Keratinocyte (primary cell): ENCODE data around the gene FAM43B. TPM values are rescaled to one million over a fixed set of nuclear protein-coding genes. Genes with fewer than 3 reads are reported as not detected.

ENCODE experiments used
- DNase-seq: peaks from one replicate; pipeline ENCODE4 v3.0.0-alpha.2; 2011; ENCODE audit warnings: low read depth, missing footprints, low spot score
- FAIRE-seq: peaks from 2 replicates; lab custom pipeline; 2011; peaks lifted over from hg19 to GRCh38; lab: Jason Lieb, UNC
- H2AFZ ChIP-seq: 2 replicates; pipeline ENCODE4 v1.6.0; 2012; ENCODE audit warnings: low read length, control low read depth, inconsistent platforms; ENCODE audit not compliant: control insufficient read depth
- H3K27ac ChIP-seq: 2 replicates; pipeline ENCODE4 v1.5.1; 2011; ENCODE audit warnings: low read length; ENCODE audit not compliant: control insufficient read depth, insufficient read depth
- H3K27me3 ChIP-seq: 3 replicates; pipeline ENCODE4 v1.6.0; 2011; ENCODE audit warnings: low read length; ENCODE audit not compliant: control insufficient read depth, insufficient read depth; ENCODE audit errors: extremely low read depth
- H3K36me3 ChIP-seq, 2 experiments: 2 replicates in 1 of 2; 3 replicates in 1 of 2; pipeline ENCODE4 v1.5.1; 2011; ENCODE audit warnings: low read length in 2 of 2, mild to moderate bottlenecking in 1 of 2; ENCODE audit not compliant: control insufficient read depth in 2 of 2, insufficient read depth in 2 of 2; ENCODE audit errors: extremely low read depth in 1 of 2
- H3K4me1 ChIP-seq: 3 replicates; pipeline ENCODE4 v1.5.1; 2011; ENCODE audit warnings: low read length; ENCODE audit not compliant: control insufficient read depth, insufficient read depth; ENCODE audit errors: extremely low read depth
- H3K4me2 ChIP-seq: 3 replicates; pipeline ENCODE4 v1.6.0; 2011; ENCODE audit warnings: low read depth, low read length; ENCODE audit not compliant: control insufficient read depth, insufficient read depth; ENCODE audit errors: extremely low read depth
- H3K4me3 ChIP-seq, 3 experiments: fragments of 200-600 bp in 1 of 3; sonication (generic) in 1 of 3; 2 replicates in 2 of 3; 3 replicates in 1 of 3; pipeline ENCODE4 v1.5.1; 2011 to 2016; ENCODE audit warnings: low read length in 3 of 3, mild to moderate bottlenecking in 3 of 3, control low read depth in 2 of 3, inconsistent platforms in 1 of 3, low read depth in 1 of 3, mixed read lengths in 1 of 3, mixed run types in 1 of 3, moderate library complexity in 1 of 3; ENCODE audit not compliant: control insufficient read depth in 2 of 3, insufficient read depth in 2 of 3; ENCODE audit errors: extremely low read depth in 1 of 3
- H3K79me2 ChIP-seq: 2 replicates; pipeline ENCODE4 v1.6.0; 2012; ENCODE audit warnings: low read length; ENCODE audit not compliant: control insufficient read depth, insufficient read depth
- H3K9ac ChIP-seq: 3 replicates; pipeline ENCODE4 v1.6.0; 2011; ENCODE audit warnings: low read length; ENCODE audit not compliant: control insufficient read depth, insufficient read depth; ENCODE audit errors: extremely low read depth
- H3K9me1 ChIP-seq: 3 replicates; pipeline ENCODE4 v1.6.0; 2011; ENCODE audit warnings: low read length; ENCODE audit not compliant: control insufficient read depth, insufficient read depth; ENCODE audit errors: extremely low read depth
- H3K9me3 ChIP-seq: 2 replicates; pipeline ENCODE4 v1.5.1; 2012; ENCODE audit warnings: low read depth, low read length; ENCODE audit not compliant: control insufficient read depth
- H4K20me1 ChIP-seq: 3 replicates; pipeline ENCODE4 v1.6.0; 2011; ENCODE audit warnings: low read length; ENCODE audit not compliant: control insufficient read depth, insufficient read depth; ENCODE audit errors: extremely low read depth
- CTCF ChIP-seq, 3 experiments: IDR thresholded peaks in 1 of 3; conservative IDR thresholded peaks in 1 of 3; optimal IDR thresholded peaks in 1 of 3; 2 replicates in 2 of 3; 3 replicates in 1 of 3; pipeline versions ENCODE3 to v1.5.1; 2011; ENCODE audit warnings: low read length in 3 of 3, mild to moderate bottlenecking in 3 of 3, moderate library complexity in 2 of 3, control low read depth in 1 of 3, inconsistent platforms in 1 of 3; ENCODE audit not compliant: insufficient read depth in 2 of 3; ENCODE audit errors: extremely low read depth in 1 of 3
- EZH2 ChIP-seq: IDR thresholded peaks from one replicate; pipeline ENCODE4 v1.6.1; 2012; ENCODE audit warnings: inconsistent platforms, mild to moderate bottlenecking, low read length, moderate library complexity
- dilution Hi-C: fragments of 300-500 bp; cut with MboI; formaldehyde crosslinking; loops from one replicate; pipeline ENCODE4 v1.7.0; 2020; ENCODE audit warnings: low sequenced_read_pairs; ENCODE audit not compliant: extremely low pct_ligation_motif_present
- polyA plus RNA-seq, 5 experiments: library from polyadenylated mRNA; depleted of rRNA in 3 of 5; stranded (reverse) in 3 of 5; stranded (forward) in 1 of 5; unstranded in 1 of 5; fragments of >200 nt; gene quantifications; 1 replicate in 1 of 5; 2 replicates in 3 of 5; 3 replicates in 1 of 5; pipeline versions ENCODE4 v1.2.1 to v1.2.3, GENCODE V29; 2011 to 2012; ENCODE audit warnings: missing spikeins in 2 of 5, low read depth in 1 of 5, low replicate concordance in 1 of 5

FAM43B gene
- polyA plus RNA-seq, 1 donor (not counting 4 experiments of a cell fraction or from before 2014, with no cell fraction given), result not detected

- no peaks in the 10 kb centered on the region for H3K36me3 ChIP-seq
- no peak overlapping the region for H3K27ac ChIP-seq
- dilution Hi-C loops, result no loop called here
- H3K4me2 ChIP-seq, result no peak overlapping the region
- H3K9ac ChIP-seq, result no peak overlapping the region
- H3K79me2 ChIP-seq, result no peaks in the 10 kb centered on the region
- DNase-seq (no peak), FAIRE-seq (no peak)
- H3K4me3 ChIP-seq, result no peak overlapping the region
- no peaks in the 10 kb centered on the region for H3K4me1 ChIP-seq
- H2AFZ ChIP-seq, result no peak overlapping the region
- no peaks in the 10 kb centered on the region for H4K20me1 ChIP-seq
- no peaks in the 10 kb centered on the region for H3K9me1 ChIP-seq
- peaks cover 10% of the 10 kb centered on the region for H3K27me3 ChIP-seq
- TF ChIP-seq CTCF (optimal IDR thresholded peaks at IDR 0.05 in 1 of 3, IDR thresholded peaks at IDR 0.05 in 1 of 3, conservative IDR thresholded peaks at IDR 0.05 in 1 of 3; ENCODE audit: extremely low read depth in 1 of 3, insufficient read depth in 2 of 3, low read length in 3 of 3) (no peak), EZH2 (no peak)
- no peaks in the 10 kb centered on the region for H3K9me3 ChIP-seq
Observed at GRCh38 chr1:20569523-20570098, 17.2 kb downstream of the FAM43B start.

- Histone ChIP-seq H3K27ac (no peak overlapping the region), H3K4me3 (no peak overlapping the region), H4K20me1 (no peaks in the 10 kb centered on the region), H3K4me2 (no peak overlapping the region), H3K9ac (no peak overlapping the region), H3K9me1 (no peaks in the 10 kb centered on the region), H3K9me3 (no peaks in the 10 kb centered on the region), H2AFZ (no peak overlapping the region), H3K36me3 (no peaks in the 10 kb centered on the region), H3K4me1 (no peaks in the 10 kb centered on the region), H3K79me2 (no peaks in the 10 kb centered on the region), H3K27me3 (peaks cover 10% of the 10 kb centered on the region)
- dilution Hi-C loops, result no loop called here
- DNase-seq, result no peak
- FAIRE-seq, result no peak
- TF ChIP-seq CTCF (optimal IDR thresholded peaks at IDR 0.05 in 1 of 3, IDR thresholded peaks at IDR 0.05 in 1 of 3, conservative IDR thresholded peaks at IDR 0.05 in 1 of 3; ENCODE audit: extremely low read depth in 1 of 3, insufficient read depth in 2 of 3, low read length in 3 of 3), result no peak
- no peak for TF ChIP-seq EZH2
Observed at GRCh38 chr1:20571427-20571826, 19.1 kb downstream of the FAM43B start.
